ENCODE data around the gene ZNF341. TPM values are rescaled to one million over a fixed set of nuclear protein-coding genes. Genes with fewer than 3 reads are reported as not detected.

The ZNF341 gene
- total and polyA plus RNA-seq, 2 of the 8 experiments (the other 6 are each of a cell fraction or from before 2014, with no cell fraction given): 5.8 to 6.4 TPM

- TF ChIP-seq CHD7 (IDR thresholded peaks at IDR 0.05; ENCODE audit: insufficient replicate concordance, low read length) (no peak), CREB1 (IDR thresholded peaks at IDR 0.05) (no peak)
Measured at GRCh38 chr20:33746325-33746998, 14.7 kb downstream of the ZNF341 start (continued).

Measured in H1 (cell line).